K562 (cell line): ENCODE measurements around the gene PRICKLE4. TPM values are rescaled to one million over a fixed set of nuclear protein-coding genes. Genes with fewer than 3 reads are reported as not detected.

Experiments used
- ATAC-seq: fragments of 200-7000 bp; cut with Tn5 transposase; 3 replicates; pipeline ENCODE4 v1.9.1; 2020; ENCODE audit warnings: moderate library complexity
- BruUV-seq: library from RNA; stranded (reverse); fragments of 400-500 nt; replicated peaks from 2 replicates; lab custom pipeline; 2021; lab: Mats Ljungman, UMichigan
- CTCF ChIA-PET: fragments of 300-600 bp; formaldehyde crosslinking; extraction: SDS; loops from one replicate; lab custom pipeline; 2021; ENCODE audit warnings: low intra/inter-chr PET ratio; lab: Yijun Ruan, JAX
- POLR2A ChIA-PET: fragments of 300-600, 350-650 bp; sonication (Branson Sonifier 250); formaldehyde crosslinking; extraction: SDS; loops from one replicate; lab custom pipeline; 2021; ENCODE audit warnings: antibody characterized with exemption, inconsistent platforms; lab: Yijun Ruan, JAX
- DNase-seq, 4 experiments: peaks; one replicate each; pipeline versions ENCODE4 v3.0.0 to v3.0.0-alpha.2; 2011 to 2018; ENCODE audit warnings: low spot score in 3 of 4, mixed read lengths in 3 of 4; ENCODE audit errors: extremely low read depth in 1 of 4
- FAIRE-seq: peaks from 2 replicates; lab custom pipeline; 2011; peaks lifted over from hg19 to GRCh38; lab: Jason Lieb, UNC
- H2AFZ ChIP-seq: 2 replicates; pipeline ENCODE4 v1.6.0; 2011; ENCODE audit warnings: low read depth, low read length, control low read depth, inconsistent platforms
- H3K27ac ChIP-seq: fragments of 200-600 bp; 3 replicates; pipeline ENCODE4 v1.8.0; 2011; ENCODE audit warnings: low read depth, mild to moderate bottlenecking, control low read depth, inconsistent platforms, low read length, moderate library complexity, mixed read lengths; ENCODE audit errors: extremely low read depth
- H3K27me3 ChIP-seq, 2 experiments: fragments of 300-600 bp in 1 of 2; 2 replicates in 1 of 2; 3 replicates in 1 of 2; pipeline versions ENCODE4 v1.6.0 to v1.8.0; 2011; ENCODE audit warnings: inconsistent platforms in 2 of 2, low read length in 2 of 2, mild to moderate bottlenecking in 1 of 2, mixed read lengths in 1 of 2, moderate library complexity in 1 of 2; ENCODE audit not compliant: control insufficient read depth in 2 of 2, insufficient read depth in 2 of 2
- H3K36me3 ChIP-seq: fragments of 300-600 bp; 3 replicates; pipeline ENCODE4 v1.8.0; 2011; ENCODE audit warnings: mild to moderate bottlenecking, low read length, inconsistent platforms; ENCODE audit not compliant: control insufficient read depth, insufficient read depth
- H3K4me1 ChIP-seq, 2 experiments: fragments of 200-600 bp in 1 of 2; replicated peaks in 1 of 2; 2 replicates in 1 of 2; 3 replicates in 1 of 2; pipeline versions ENCODE4 v1.5.1 to v1.8.0; 2011; ENCODE audit warnings: inconsistent platforms in 2 of 2, low read length in 2 of 2, mild to moderate bottlenecking in 1 of 2, mixed read lengths in 1 of 2, moderate library complexity in 1 of 2; ENCODE audit not compliant: control insufficient read depth in 2 of 2, insufficient read depth in 2 of 2
- H3K4me2 ChIP-seq: 2 replicates; pipeline ENCODE4 v1.6.1; 2011; ENCODE audit warnings: low read length, control low read depth, inconsistent platforms, mixed read lengths; ENCODE audit not compliant: insufficient read depth
- H3K4me3 ChIP-seq: fragments of 200-600 bp; sonication (generic), shearing (Covaris generic); 2 replicates; pipeline ENCODE4 v1.5.1; 2016; ENCODE audit warnings: control low read depth, inconsistent platforms
- H3K79me2 ChIP-seq: fragments of 200-600 bp; 3 replicates; pipeline ENCODE4 v1.8.0; 2011; ENCODE audit warnings: low read length, inconsistent platforms; ENCODE audit not compliant: control insufficient read depth, insufficient read depth
- H3K9ac ChIP-seq, 2 experiments: 2 replicates each; pipeline versions ENCODE4 v1.6.0 to v1.6.1; 2011; ENCODE audit warnings: low read depth in 2 of 2, low read length in 2 of 2, control low read depth in 1 of 2, inconsistent platforms in 1 of 2, mild to moderate bottlenecking in 1 of 2, mixed read lengths in 1 of 2; ENCODE audit not compliant: insufficient read depth in 1 of 2
- H3K9me1 ChIP-seq: one replicate; pipeline ENCODE4 v1.6.0; 2011; ENCODE audit warnings: inconsistent platforms, mild to moderate bottlenecking, low read length, moderate library complexity; ENCODE audit not compliant: control insufficient read depth, insufficient read depth
- H3K9me3 ChIP-seq: replicated peaks from 2 replicates; pipeline ENCODE4 v1.5.1; 2011; ENCODE audit warnings: low read depth, low read length, inconsistent platforms; ENCODE audit not compliant: control insufficient read depth, insufficient read depth
- H4K20me1 ChIP-seq: replicated peaks from 2 replicates; pipeline ENCODE4 v1.6.1; 2011; ENCODE audit warnings: low read length, inconsistent platforms, mixed read lengths; ENCODE audit not compliant: control insufficient read depth, insufficient read depth
- CBFA2T3 ChIP-seq: fragments of 450-650 bp; IDR thresholded peaks from 2 replicates; pipeline ENCODE4 v1.6.1; 2017
- HDGF ChIP-seq: fragments of 450-650 bp; IDR thresholded peaks from 2 replicates; pipeline ENCODE4 v1.6.1; 2016
- ZFPM2 ChIP-seq: fragments of 250-450 bp; sonication (Bioruptor Pico); IDR thresholded peaks from 2 replicates; pipeline ENCODE4 v1.5.1; 2022; ENCODE audit warnings: mild to moderate bottlenecking
- ZHX1 ChIP-seq: fragments of 150-350 bp; conservative IDR thresholded peaks from 2 replicates; pipeline ENCODE4 v1.6.1; 2014; ENCODE audit warnings: low read length
- ZNF77 ChIP-seq: fragments of 250-450 bp; sonication (Bioruptor Pico); IDR thresholded peaks from 2 replicates; pipeline ENCODE4 v1.5.0; 2020
- WGBS: fragments of 100-300 bp; shearing (Covaris generic); methylation state at CpG from one replicate; pipeline ENCODE4 v1.1.6; 2016; ENCODE audit warnings: low coverage, mixed read lengths; ENCODE audit not compliant: insufficient coverage; ENCODE audit errors: missing lambda C conversion rate; 5-methylcytosine and 5-hydroxymethylcytosine counted together
- in situ Hi-C: fragments of 300-500 bp; cut with MboI; formaldehyde crosslinking; loops from 4 replicates; pipeline ENCODE4 v1.15.0; 2018; ENCODE audit warnings: inconsistent platforms, mixed read lengths
- intact Hi-C: fragments of 100-400 bp; cut with micrococcal nuclease; formaldehyde crosslinking; loops from 2 replicates; pipeline ENCODE4 v1.14.2; 2022
- polyA plus RNA-seq, 8 experiments: library from polyadenylated mRNA; depleted of rRNA in 4 of 8; stranded (reverse) in 5 of 8; unstranded in 3 of 8; fragments of >200 nt; fragmentation: Nextera tagmentation in 2 of 8; fragmentation: Illumina TruSeq in 1 of 8; extraction: Ambion mirVana in 2 of 8; extraction: Trizol in 1 of 8; gene quantifications; 2 replicates each; pipeline versions ENCODE4 v1.2.1 to v1.2.3, GENCODE V29; 2011 to 2014; ENCODE audit warnings: inconsistent platforms in 1 of 8, missing spikeins in 1 of 8
- total RNA-seq, 7 experiments: library from RNA; depleted of rRNA in 6 of 7; stranded (reverse); fragments of >200 nt in 6 of 7; fragmentation: Illumina TruSeq in 2 of 7; extraction: Trizol in 2 of 7; gene quantifications; 2 replicates each; pipeline versions ENCODE4 v1.2.1 to v1.2.3, GENCODE V29; 2011 to 2021; ENCODE audit warnings: low replicate concordance in 1 of 7

PRICKLE4 gene
- total and polyA plus RNA-seq, 9 of the 15 experiments (the other 6 are each of a cell fraction or from before 2014, with no cell fraction given) = 0.20 to 0.32 (median 0.27) TPM; not detected in 6

GRCh38 chr6:41815587-41815986 lies 35.0 kb downstream of the PRICKLE4 start:
- TF ChIP-seq HDGF (no peak), CBFA2T3 (no peak), ZNF77 (CRISPR knock-in tag) (no peak), ZHX1 (no peak), ZFPM2 (CRISPR knock-in tag) (no peak)
- ATAC-seq = no peak
- CTCF ChIA-PET = no interaction called here
- no peak overlapping the region for H3K4me3 ChIP-seq
- in situ Hi-C loops (no loop called here), intact Hi-C loops (no loop called here)
- H3K4me1 ChIP-seq = peaks cover 0 to 22% of the 10 kb centered on the region in 2 experiments; a peak in 3 of 5 replicates
- DNase-seq = no peak
- no TSS peak for BruUV-seq
- no peak overlapping the region for H3K9ac ChIP-seq
- no peak for FAIRE-seq
- WGBS = 80% methylated on average over 1 of the region's 1 CpG
- no peaks in the 10 kb centered on the region; the same call in 2 of the 3 replicates for H3K79me2 ChIP-seq
- no peaks in the 10 kb centered on the region for H3K27me3 ChIP-seq
- POLR2A ChIA-PET = interaction anchor here (0.6 to 1.5 kb wide), 4 partner anchors 10 to 503 kb away, joined by 3 to 4 read pairs (median 3); no protein-coding TSS in a partner anchor
- H3K36me3 ChIP-seq = no peaks in the 10 kb centered on the region
- H3K4me2 ChIP-seq = no peak overlapping the region
- H3K9me1 ChIP-seq = no peaks in the 10 kb centered on the region
- H2AFZ ChIP-seq = no peak overlapping the region
- H3K27ac ChIP-seq = no peak overlapping the region
- H3K9me3 ChIP-seq = no peaks in the 10 kb centered on the region
- no peaks in the 10 kb centered on the region for H4K20me1 ChIP-seq
